Measurements from ENCODE around the gene ASCC3.

Gene ASCC3

GRCh38 chr6:100796049-100796823 is 84.9 kb downstream of the ASCC3 start:
- DNase-seq (ENCODE audit: low read depth): peak; percentile 31
- TF ChIP-seq, protein P1, sequence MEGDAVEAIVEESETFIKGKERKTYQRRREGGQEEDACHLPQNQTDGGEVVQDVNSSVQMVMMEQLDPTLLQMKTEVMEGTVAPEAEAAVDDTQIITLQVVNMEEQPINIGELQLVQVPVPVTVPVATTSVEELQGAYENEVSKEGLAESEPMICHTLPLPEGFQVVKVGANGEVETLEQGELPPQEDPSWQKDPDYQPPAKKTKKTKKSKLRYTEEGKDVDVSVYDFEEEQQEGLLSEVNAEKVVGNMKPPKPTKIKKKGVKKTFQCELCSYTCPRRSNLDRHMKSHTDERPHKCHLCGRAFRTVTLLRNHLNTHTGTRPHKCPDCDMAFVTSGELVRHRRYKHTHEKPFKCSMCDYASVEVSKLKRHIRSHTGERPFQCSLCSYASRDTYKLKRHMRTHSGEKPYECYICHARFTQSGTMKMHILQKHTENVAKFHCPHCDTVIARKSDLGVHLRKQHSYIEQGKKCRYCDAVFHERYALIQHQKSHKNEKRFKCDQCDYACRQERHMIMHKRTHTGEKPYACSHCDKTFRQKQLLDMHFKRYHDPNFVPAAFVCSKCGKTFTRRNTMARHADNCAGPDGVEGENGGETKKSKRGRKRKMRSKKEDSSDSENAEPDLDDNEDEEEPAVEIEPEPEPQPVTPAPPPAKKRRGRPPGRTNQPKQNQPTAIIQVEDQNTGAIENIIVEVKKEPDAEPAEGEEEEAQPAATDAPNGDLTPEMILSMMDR (IDR thresholded peaks at IDR 0.05; ENCODE audit: insufficient read depth, low read depth, low read length, missing control alignments): no peak
- H3K4me3 ChIP-seq (ENCODE audit: low read depth, low read length): no peak overlapping the region

DNA sequence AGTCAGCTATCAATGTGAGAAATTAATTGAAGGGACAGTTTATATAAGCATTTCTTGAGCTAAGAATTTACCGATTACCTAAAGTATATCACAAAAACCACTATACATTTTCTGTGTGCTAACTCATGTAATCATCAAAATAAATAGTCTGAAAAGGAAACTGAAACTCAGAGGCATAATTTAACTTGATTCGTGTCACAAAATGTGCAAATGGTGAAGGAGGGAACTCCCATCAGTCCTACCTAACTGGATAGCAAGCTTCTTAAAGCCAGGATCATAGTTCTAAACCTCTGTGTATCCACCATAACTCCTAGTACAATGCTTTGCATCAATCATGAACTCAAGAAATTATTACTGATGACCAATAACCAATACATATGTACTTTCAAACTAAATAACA is 91.0 kb downstream of the ASCC3 start:
- TF ChIP-seq, protein P1 (IDR thresholded peaks at IDR 0.05; ENCODE audit: insufficient read depth, low read depth, low read length, missing control alignments): no peak
- DNase-seq (ENCODE audit: low read depth): no peak
- H3K4me3 ChIP-seq (ENCODE audit: low read depth, low read length): no peak overlapping the region

DNA sequence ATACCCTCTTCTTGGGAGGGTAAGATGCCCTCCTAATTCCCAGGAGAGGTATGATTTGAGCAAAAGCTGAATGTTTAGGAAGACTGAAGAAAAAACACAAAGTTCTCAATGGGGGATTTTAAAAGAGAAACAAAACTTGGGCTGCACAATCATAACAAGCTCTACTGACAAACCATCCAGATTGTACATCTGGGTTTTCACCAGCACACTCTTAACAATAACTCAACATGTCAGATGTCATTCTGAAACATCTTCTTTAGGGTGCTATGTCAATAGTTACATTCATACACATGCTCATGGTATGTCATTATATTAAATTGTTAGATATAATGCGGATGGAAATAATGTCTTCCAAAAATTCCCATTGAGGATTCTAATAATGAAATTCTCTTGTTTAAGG is 95.1 kb downstream of the ASCC3 start:
- TF ChIP-seq, protein P1 (IDR thresholded peaks at IDR 0.05; ENCODE audit: insufficient read depth, low read depth, low read length, missing control alignments): no peak
- no peak for DNase-seq (ENCODE audit: low read depth)
- H3K4me3 ChIP-seq (ENCODE audit: low read depth, low read length): no peak overlapping the region

- TF ChIP-seq, protein P1 (IDR thresholded peaks at IDR 0.05; ENCODE audit: insufficient read depth, low read depth, low read length, missing control alignments): no peak
- no peak for DNase-seq (ENCODE audit: low read depth)
- no peak overlapping the region for H3K4me3 ChIP-seq (ENCODE audit: low read depth, low read length)
These were observed 100.5 kb downstream of the ASCC3 start for GRCh38 chr6:100780648-100781047.

DNA sequence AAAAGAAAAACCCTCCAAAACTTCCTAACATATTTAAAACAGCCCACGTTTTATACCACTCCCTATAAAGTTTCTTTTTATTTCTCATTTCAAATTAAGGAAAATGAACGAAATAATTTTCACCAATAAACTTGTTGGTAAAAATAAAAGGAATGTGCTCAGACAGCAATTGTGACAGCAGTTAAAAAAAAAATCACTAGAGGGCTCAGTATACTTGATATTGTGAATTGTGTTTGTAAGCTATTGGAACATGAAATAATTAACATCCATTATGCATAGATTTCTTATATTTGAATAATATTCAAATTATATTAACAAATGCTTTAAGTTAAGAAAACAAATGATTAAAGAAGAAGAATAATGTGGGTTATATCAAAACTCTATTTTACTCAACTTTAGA is 105.5 kb downstream of the ASCC3 start:
- H3K4me3 ChIP-seq (ENCODE audit: low read depth, low read length): no peak overlapping the region
- DNase-seq (ENCODE audit: low read depth): no peak
- TF ChIP-seq, protein P1 (IDR thresholded peaks at IDR 0.05; ENCODE audit: insufficient read depth, low read depth, low read length, missing control alignments): no peak

DNA sequence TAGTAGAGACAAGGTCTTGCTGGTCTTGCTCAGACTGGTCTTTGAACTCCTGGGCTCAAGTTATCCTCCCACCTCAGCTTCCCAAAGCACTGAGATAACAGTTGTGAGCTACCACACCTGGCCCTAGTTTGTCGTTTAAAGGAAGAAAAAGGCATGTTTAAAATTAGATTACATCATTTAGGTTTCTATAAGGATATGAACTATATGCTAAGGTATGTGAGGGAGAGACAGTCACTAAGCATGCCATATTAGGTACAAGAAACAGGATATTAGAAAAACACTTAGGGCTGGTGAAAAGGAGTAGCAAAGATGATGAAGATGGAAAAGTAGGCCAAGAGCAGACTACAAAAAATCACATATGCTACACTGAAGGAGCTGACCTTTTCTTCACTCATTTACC is 106.4 kb downstream of the ASCC3 start:
- no peak overlapping the region for H3K4me3 ChIP-seq (ENCODE audit: low read depth, low read length)
- DNase-seq (ENCODE audit: low read depth): no peak
- TF ChIP-seq, protein P1 (IDR thresholded peaks at IDR 0.05; ENCODE audit: insufficient read depth, low read depth, low read length, missing control alignments): no peak
